HCT116 (cell line): ENCODE data around the gene CTNNA1. TPM values are rescaled to one million over a fixed set of nuclear protein-coding genes. Genes with fewer than 3 reads are reported as not detected.

Experiments used
- ATAC-seq: fragments of 200-7000 bp; cut with Tn5 transposase; 2 replicates; pipeline ENCODE4 v1.9.1; 2020; ENCODE audit warnings: mild to moderate bottlenecking, moderate library complexity
- BruUV-seq: library from RNA; stranded (reverse); fragments of 400-500 nt; replicated peaks from 2 replicates; lab custom pipeline; 2021; lab: Mats Ljungman, UMichigan
- CTCF ChIA-PET: fragments of 300-600 bp; sonication (Branson Sonifier 250); formaldehyde crosslinking; loops from one replicate; lab custom pipeline; 2021; ENCODE audit warnings: antibody characterized with exemption; lab: Charles Lee
- POLR2A ChIA-PET: fragments of 300-600, 350-600 bp; sonication (Branson Sonifier 250); formaldehyde crosslinking; loops from one replicate; lab custom pipeline; 2021; ENCODE audit warnings: antibody characterized with exemption; lab: Charles Lee
- RAD21 ChIA-PET, 2 experiments: fragments of 300-600 bp; sonication (Branson Sonifier 250); formaldehyde crosslinking; loops; one replicate each; lab custom pipeline; 2023; ENCODE audit warnings: low total read pairs in 2 of 2; ENCODE audit not compliant: uncharacterized antibody in 2 of 2, unreplicated experiment in 2 of 2, low non-redundant PET in 1 of 2; lab: Charles Lee
- DNase-seq: peaks from one replicate; pipeline ENCODE4 v3.0.0-alpha.2; 2010; ENCODE audit warnings: low read depth, low spot score
- H2AFZ ChIP-seq: fragments of 200-600 bp; shearing (Covaris generic), sonication (generic); 2 replicates; pipeline ENCODE4 v1.6.1; 2017; ENCODE audit warnings: low read depth, mixed run types, mixed read lengths, antibody characterized with exemption, low read length; ENCODE audit not compliant: poor library complexity, severe bottlenecking
- H3K27ac ChIP-seq: 2 replicates; pipeline ENCODE4 v1.5.1; 2012; ENCODE audit warnings: low read depth, low read length
- H3K27me3 ChIP-seq: fragments of 200-600 bp; sonication (generic); 2 replicates; pipeline ENCODE4 v1.6.1; 2016; ENCODE audit warnings: mixed run types, low read length, mixed read lengths; ENCODE audit not compliant: insufficient read depth
- H3K36me3 ChIP-seq, 2 experiments: fragments of 200-500 bp in 1 of 2; fragments of 200-600 bp in 1 of 2; sonication (Bioruptor generic) in 1 of 2; sonication (generic) in 1 of 2; 2 replicates each; pipeline versions ENCODE4 v1.5.1 to v1.6.1; 2014 to 2016; ENCODE audit warnings: low read length in 2 of 2, inconsistent platforms in 1 of 2, mixed read lengths in 1 of 2, mixed run types in 1 of 2; ENCODE audit not compliant: insufficient read depth in 2 of 2, control insufficient read depth in 1 of 2
- H3K4me1 ChIP-seq, 2 experiments: fragments of 200-600 bp in 1 of 2; sonication (generic) in 1 of 2; 2 replicates each; pipeline versions ENCODE4 v1.5.1 to v1.6.1; 2012 to 2017; ENCODE audit warnings: low read length in 2 of 2, inconsistent platforms in 1 of 2, mild to moderate bottlenecking in 1 of 2, mixed read lengths in 1 of 2, mixed run types in 1 of 2, moderate library complexity in 1 of 2; ENCODE audit not compliant: insufficient read depth in 2 of 2, control insufficient read depth in 1 of 2
- H3K4me2 ChIP-seq: fragments of 200-600 bp; sonication (generic); 2 replicates; pipeline ENCODE4 v1.6.1; 2017; ENCODE audit warnings: mixed run types, low read length, mixed read lengths
- H3K4me3 ChIP-seq, 2 experiments: fragments of 200-600 bp in 1 of 2; sonication (generic) in 1 of 2; replicated peaks in 1 of 2; 2 replicates each; pipeline ENCODE4 v1.5.1; 2011 to 2016; ENCODE audit warnings: low read length in 2 of 2, control low read depth in 1 of 2, low read depth in 1 of 2, mild to moderate bottlenecking in 1 of 2, mixed read lengths in 1 of 2, mixed run types in 1 of 2
- H3K79me2 ChIP-seq: fragments of 200-600 bp; sonication (generic); 2 replicates; pipeline ENCODE4 v1.6.1; 2017; ENCODE audit warnings: mild to moderate bottlenecking, mixed run types, low read length, moderate library complexity, mixed read lengths; ENCODE audit not compliant: insufficient read depth
- H3K9ac ChIP-seq: fragments of 200-600 bp; sonication (generic); 2 replicates; pipeline ENCODE4 v1.6.1; 2016; ENCODE audit warnings: low read length, mixed read lengths
- H3K9me2 ChIP-seq: fragments of 200-600 bp; sonication (generic), shearing (Covaris generic); 2 replicates; pipeline ENCODE4 v1.6.1; 2017; ENCODE audit warnings: mixed run types, mild to moderate bottlenecking, moderate library complexity; ENCODE audit not compliant: insufficient read depth
- H3K9me3 ChIP-seq, 2 experiments: fragments of 200-500 bp in 1 of 2; fragments of 200-600 bp in 1 of 2; sonication (Bioruptor generic) in 1 of 2; sonication (generic) in 1 of 2; 2 replicates each; pipeline ENCODE4 v1.6.1; 2014 to 2017; ENCODE audit warnings: low read length in 2 of 2, mixed read lengths in 2 of 2, inconsistent platforms in 1 of 2, low read depth in 1 of 2, mild to moderate bottlenecking in 1 of 2, mixed run types in 1 of 2, moderate library complexity in 1 of 2; ENCODE audit not compliant: control insufficient read depth in 1 of 2, insufficient read depth in 1 of 2
- H4K20me1 ChIP-seq: fragments of 200-600 bp; sonication (generic), shearing (Covaris generic); 2 replicates; pipeline ENCODE4 v1.6.1; 2017; ENCODE audit warnings: mixed run types, mild to moderate bottlenecking, moderate library complexity; ENCODE audit not compliant: insufficient read depth
- CBX3 ChIP-seq: IDR thresholded peaks from 2 replicates; pipeline ENCODE4 v1.6.1; 2012; ENCODE audit warnings: low read depth
- EGR1 ChIP-seq: IDR thresholded peaks from 2 replicates; pipeline ENCODE4 v1.6.1; 2012; ENCODE audit warnings: low read depth
- ELF1 ChIP-seq: IDR thresholded peaks from 2 replicates; pipeline ENCODE4 v1.6.1; 2012; ENCODE audit warnings: low read depth, borderline replicate concordance
- EZH2 ChIP-seq: fragments of 200-600 bp; sonication (generic); IDR thresholded peaks from 2 replicates; pipeline ENCODE4 v1.6.1; 2017; ENCODE audit warnings: antibody characterized with exemption, mixed run types
- SIN3A ChIP-seq: IDR thresholded peaks from 2 replicates; pipeline ENCODE4 v1.6.1; 2012; ENCODE audit warnings: low read depth
- SRF ChIP-seq: IDR thresholded peaks from 2 replicates; pipeline ENCODE4 v1.6.1; 2012; ENCODE audit warnings: low read depth
- TCF7L2 ChIP-seq: IDR thresholded peaks from 2 replicates; pipeline ENCODE4 v1.7.0; 2011; ENCODE audit warnings: borderline replicate concordance, inconsistent platforms; ENCODE audit not compliant: insufficient read depth, insufficient read length; ENCODE audit errors: extremely low read depth
- YY1 ChIP-seq: IDR thresholded peaks from 2 replicates; pipeline ENCODE4 v1.6.1; 2011; ENCODE audit warnings: low read length, low read depth, moderate library complexity, mild to moderate bottlenecking; ENCODE audit not compliant: insufficient replicate concordance; ENCODE audit errors: extremely low read depth
- intact Hi-C: fragments of 100-400 bp; cut with micrococcal nuclease; formaldehyde crosslinking; loops from 2 replicates; pipeline ENCODE4 v1.10.0; 2022
- total RNA-seq: library from RNA; stranded (reverse); gene quantifications from one replicate; pipeline ENCODE4 v1.2.1, GENCODE V29; 2021; ENCODE audit not compliant: unreplicated experiment
- TF ChIP-seq, protein P1 (sequence below): IDR thresholded peaks from 2 replicates; pipeline ENCODE4 v1.6.1; 2011; ENCODE audit warnings: mild to moderate bottlenecking, low read length, moderate library complexity; ENCODE audit not compliant: insufficient replicate concordance; ENCODE audit errors: extremely low read depth
- TF ChIP-seq, protein P2 (sequence below): IDR thresholded peaks from 2 replicates; pipeline ENCODE4 v1.6.1; 2012

The CTNNA1 gene
- total RNA-seq, 1 experiment from 2014 or later, result 313 TPM

DNA sequence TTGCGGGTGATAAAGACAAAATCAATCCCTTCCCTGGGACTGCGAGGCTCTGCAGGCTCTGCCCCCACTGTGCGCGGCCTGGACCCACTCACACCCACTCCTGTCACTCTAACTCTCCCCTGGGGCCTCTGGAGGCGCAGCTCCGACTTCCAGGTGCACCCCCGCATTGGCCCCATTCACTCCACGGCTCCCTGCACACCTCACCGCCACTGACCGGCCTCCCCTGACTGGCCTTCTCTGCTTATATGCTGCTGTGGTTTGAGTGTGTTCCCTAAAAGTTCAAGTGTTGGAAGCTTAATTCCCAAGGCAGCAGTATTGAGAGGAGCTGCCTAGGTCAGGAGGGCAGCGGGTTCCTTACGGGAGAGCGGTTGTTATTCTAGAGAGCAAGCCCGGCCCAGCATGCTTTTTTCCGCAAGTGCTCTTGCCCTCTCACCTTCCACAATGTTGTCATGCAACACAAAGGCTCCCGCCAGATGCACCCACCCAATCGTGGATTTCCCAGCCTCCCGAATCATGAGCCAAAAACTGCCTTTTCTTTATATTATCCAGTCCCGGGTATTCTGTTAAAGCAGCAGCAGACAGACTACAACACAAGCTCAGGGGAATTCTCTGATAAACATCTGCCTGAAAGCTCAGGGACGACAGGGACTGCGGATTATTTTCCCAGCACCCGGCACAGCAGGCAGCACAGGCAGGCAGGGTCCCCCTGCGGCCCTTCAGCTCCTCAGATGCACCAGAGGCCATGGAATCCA is 195.4 kb downstream of the CTNNA1 start:
- POLR2A ChIA-PET, result no interaction called here
- CTCF ChIA-PET, result no interaction called here
- Histone ChIP-seq H4K20me1 (no peaks in the 10 kb centered on the region), H3K4me1 (no peaks in the 10 kb centered on the region), H3K79me2 (no peaks in the 10 kb centered on the region), H3K9me2 (no peaks in the 10 kb centered on the region), H3K4me2 (no peak overlapping the region), H2AFZ (no peak overlapping the region), H3K36me3 (no peaks in the 10 kb centered on the region), H3K27me3 (no peaks in the 10 kb centered on the region), H3K4me3 (no peak overlapping the region), H3K9me3 (no peaks in the 10 kb centered on the region), H3K27ac (no peak overlapping the region)
- RAD21 ChIA-PET, result no interaction called here
- DNase-seq, result no peak
- TF ChIP-seq, protein P1, sequence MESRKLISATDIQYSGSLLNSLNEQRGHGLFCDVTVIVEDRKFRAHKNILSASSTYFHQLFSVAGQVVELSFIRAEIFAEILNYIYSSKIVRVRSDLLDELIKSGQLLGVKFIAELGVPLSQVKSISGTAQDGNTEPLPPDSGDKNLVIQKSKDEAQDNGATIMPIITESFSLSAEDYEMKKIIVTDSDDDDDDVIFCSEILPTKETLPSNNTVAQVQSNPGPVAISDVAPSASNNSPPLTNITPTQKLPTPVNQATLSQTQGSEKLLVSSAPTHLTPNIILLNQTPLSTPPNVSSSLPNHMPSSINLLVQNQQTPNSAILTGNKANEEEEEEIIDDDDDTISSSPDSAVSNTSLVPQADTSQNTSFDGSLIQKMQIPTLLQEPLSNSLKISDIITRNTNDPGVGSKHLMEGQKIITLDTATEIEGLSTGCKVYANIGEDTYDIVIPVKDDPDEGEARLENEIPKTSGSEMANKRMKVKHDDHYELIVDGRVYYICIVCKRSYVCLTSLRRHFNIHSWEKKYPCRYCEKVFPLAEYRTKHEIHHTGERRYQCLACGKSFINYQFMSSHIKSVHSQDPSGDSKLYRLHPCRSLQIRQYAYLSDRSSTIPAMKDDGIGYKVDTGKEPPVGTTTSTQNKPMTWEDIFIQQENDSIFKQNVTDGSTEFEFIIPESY, result no peak
- TF ChIP-seq CBX3 (no peak), SRF (no peak), TCF7L2 (no peak), YY1 (no peak), EZH2 (no peak), SIN3A (no peak), EGR1 (no peak), ELF1 (no peak)
- TF ChIP-seq, protein P2, sequence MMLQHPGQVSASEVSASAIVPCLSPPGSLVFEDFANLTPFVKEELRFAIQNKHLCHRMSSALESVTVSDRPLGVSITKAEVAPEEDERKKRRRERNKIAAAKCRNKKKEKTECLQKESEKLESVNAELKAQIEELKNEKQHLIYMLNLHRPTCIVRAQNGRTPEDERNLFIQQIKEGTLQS, result no peak
- TF ChIP-seq, all 23 proteins: peak for 0
- BruUV-seq, result no TSS peak
- no peak for ATAC-seq
- no peak overlapping the region for H3K9ac ChIP-seq
- intact Hi-C loops, result no loop called here
